DOHH2 (cell line): ENCODE results near the gene SGTA.

Experiments used
- H3F3A ChIP-seq: fragments of 200-600 bp; sonication (generic), shearing (Covaris generic); 2 replicates; pipeline ENCODE4 v1.6.0; 2016; ENCODE audit warnings: antibody characterized with exemption, mild to moderate bottlenecking; ENCODE audit not compliant: control insufficient read depth, insufficient read depth
- H3K27ac ChIP-seq: fragments of 200-600 bp; sonication (generic); 2 replicates; pipeline ENCODE4 v1.5.1; 2014; ENCODE audit warnings: low read depth, mild to moderate bottlenecking, low read length, moderate library complexity
- H3K27me3 ChIP-seq: fragments of 200-600 bp; sonication (generic); 2 replicates; pipeline ENCODE4 v1.6.1; 2014; ENCODE audit warnings: mild to moderate bottlenecking, low read length, mixed read lengths; ENCODE audit not compliant: control insufficient read depth
- H3K36me3 ChIP-seq: fragments of 200-600 bp; sonication (generic); 2 replicates; pipeline ENCODE4 v1.6.1; 2014; ENCODE audit warnings: mild to moderate bottlenecking, low read length, moderate library complexity, mixed read lengths; ENCODE audit not compliant: control insufficient read depth
- H3K4me1 ChIP-seq: fragments of 200-600 bp; sonication (generic); 2 replicates; pipeline ENCODE4 v1.6.1; 2014; ENCODE audit warnings: mild to moderate bottlenecking, low read length, mixed read lengths; ENCODE audit not compliant: control insufficient read depth
- H3K4me2 ChIP-seq: fragments of 200-600 bp; sonication (generic); 2 replicates; pipeline ENCODE4 v1.6.0; 2014; ENCODE audit warnings: mild to moderate bottlenecking, low read length, moderate library complexity
- H3K4me3 ChIP-seq: fragments of 200-600 bp; sonication (generic); 2 replicates; pipeline ENCODE4 v1.5.1; 2014; ENCODE audit warnings: mild to moderate bottlenecking, low read length, mixed read lengths
- H3K79me2 ChIP-seq: fragments of 200-600 bp; sonication (generic); 2 replicates; pipeline ENCODE4 v1.6.1; 2014; ENCODE audit warnings: mild to moderate bottlenecking, low read length, mixed read lengths; ENCODE audit not compliant: control insufficient read depth
- H3K9me2 ChIP-seq: fragments of 200-600 bp; sonication (generic); replicated peaks from 2 replicates; pipeline ENCODE4 v1.6.1; 2014; ENCODE audit warnings: mild to moderate bottlenecking, low read length, mixed read lengths; ENCODE audit not compliant: control insufficient read depth
- H3K9me3 ChIP-seq: fragments of 200-600 bp; sonication (generic); 2 replicates; pipeline ENCODE4 v1.6.1; 2014; ENCODE audit warnings: antibody characterized with exemption, low read length, mixed read lengths; ENCODE audit not compliant: control insufficient read depth, insufficient read depth
- H4K20me1 ChIP-seq: fragments of 200-600 bp; sonication (generic); 2 replicates; pipeline ENCODE4 v1.6.0; 2014; ENCODE audit warnings: low read depth, mild to moderate bottlenecking, antibody characterized with exemption, low read length, moderate library complexity; ENCODE audit not compliant: control insufficient read depth, insufficient read depth
- EZH2phosphoT487 ChIP-seq: fragments of 200-600 bp; sonication (generic); IDR thresholded peaks from 2 replicates; pipeline ENCODE4 v1.6.1; 2017; ENCODE audit warnings: borderline replicate concordance, mild to moderate bottlenecking, antibody characterized with exemption, low read length, moderate library complexity, mixed read lengths
- TF ChIP-seq, protein P1 (sequence below): fragments of 200-600 bp; sonication (generic); IDR thresholded peaks from one replicate; pipeline ENCODE4 v1.5.1; 2014; ENCODE audit warnings: antibody characterized with exemption, mild to moderate bottlenecking, low read depth, low read length; ENCODE audit not compliant: poor library complexity, severe bottlenecking

The SGTA gene

DNA sequence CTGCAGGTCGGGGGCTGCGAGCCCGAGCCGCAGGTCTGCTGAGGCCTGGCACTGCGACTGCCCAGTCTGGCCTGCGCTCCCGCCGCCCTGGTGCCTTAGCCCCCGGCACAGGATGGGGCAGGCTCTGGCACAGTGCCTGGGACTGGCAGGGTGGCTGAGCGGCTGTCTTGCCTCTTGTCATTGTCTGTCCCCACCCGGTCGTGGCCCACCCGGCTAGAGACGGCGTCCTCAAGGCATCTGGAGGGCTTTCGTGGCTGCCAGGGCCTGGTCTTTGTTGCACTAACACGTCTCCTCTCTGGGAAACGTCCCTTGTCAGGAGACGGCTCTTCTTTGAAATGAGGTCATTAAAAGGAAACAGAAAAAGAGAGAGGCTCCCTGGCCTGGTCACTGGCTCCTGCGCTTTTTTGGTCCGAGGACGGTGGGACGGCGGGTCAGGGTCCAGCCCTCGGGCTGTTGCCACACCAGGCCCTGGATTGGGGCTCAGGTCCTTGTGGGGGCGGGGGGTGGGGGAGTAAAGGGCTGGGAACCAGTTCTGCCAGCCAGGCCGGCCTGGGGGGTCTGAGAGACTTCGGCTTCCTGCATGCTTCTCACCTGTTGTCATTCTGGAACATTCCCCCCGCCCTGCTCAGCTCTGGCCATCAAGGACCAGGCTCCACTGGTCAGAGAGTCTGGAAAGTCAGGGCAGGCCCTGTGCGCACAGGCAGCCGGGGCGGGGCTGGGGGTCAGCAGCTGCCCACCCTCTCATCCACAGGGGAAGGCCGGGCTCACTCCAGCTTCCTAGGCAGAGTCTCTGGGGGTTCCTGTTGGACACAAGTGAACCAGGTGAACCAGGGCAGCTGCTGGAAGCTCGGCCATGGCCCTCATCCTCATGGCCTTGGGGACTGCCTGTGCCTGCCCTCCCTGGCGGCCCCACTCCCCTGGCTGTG lies 30.4 kb upstream of the SGTA start:
- Histone ChIP-seq H3K9me2 (no peaks in the 10 kb centered on the region), H4K20me1 (no peaks in the 10 kb centered on the region), H3K4me2 (no peak overlapping the region), H3F3A (no peaks in the 10 kb centered on the region; the same call in 1 of the 2 replicates), H3K27ac (no peak overlapping the region), H3K36me3 (peaks cover 54% of the 10 kb centered on the region), H3K79me2 (no peaks in the 10 kb centered on the region), H3K4me1 (no peaks in the 10 kb centered on the region), H3K27me3 (no peaks in the 10 kb centered on the region), H3K4me3 (no peak overlapping the region), H3K9me3 (no peaks in the 10 kb centered on the region)
- no peak for TF ChIP-seq EZH2phosphoT487
- TF ChIP-seq, protein P1, sequence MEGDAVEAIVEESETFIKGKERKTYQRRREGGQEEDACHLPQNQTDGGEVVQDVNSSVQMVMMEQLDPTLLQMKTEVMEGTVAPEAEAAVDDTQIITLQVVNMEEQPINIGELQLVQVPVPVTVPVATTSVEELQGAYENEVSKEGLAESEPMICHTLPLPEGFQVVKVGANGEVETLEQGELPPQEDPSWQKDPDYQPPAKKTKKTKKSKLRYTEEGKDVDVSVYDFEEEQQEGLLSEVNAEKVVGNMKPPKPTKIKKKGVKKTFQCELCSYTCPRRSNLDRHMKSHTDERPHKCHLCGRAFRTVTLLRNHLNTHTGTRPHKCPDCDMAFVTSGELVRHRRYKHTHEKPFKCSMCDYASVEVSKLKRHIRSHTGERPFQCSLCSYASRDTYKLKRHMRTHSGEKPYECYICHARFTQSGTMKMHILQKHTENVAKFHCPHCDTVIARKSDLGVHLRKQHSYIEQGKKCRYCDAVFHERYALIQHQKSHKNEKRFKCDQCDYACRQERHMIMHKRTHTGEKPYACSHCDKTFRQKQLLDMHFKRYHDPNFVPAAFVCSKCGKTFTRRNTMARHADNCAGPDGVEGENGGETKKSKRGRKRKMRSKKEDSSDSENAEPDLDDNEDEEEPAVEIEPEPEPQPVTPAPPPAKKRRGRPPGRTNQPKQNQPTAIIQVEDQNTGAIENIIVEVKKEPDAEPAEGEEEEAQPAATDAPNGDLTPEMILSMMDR: no peak

DNA sequence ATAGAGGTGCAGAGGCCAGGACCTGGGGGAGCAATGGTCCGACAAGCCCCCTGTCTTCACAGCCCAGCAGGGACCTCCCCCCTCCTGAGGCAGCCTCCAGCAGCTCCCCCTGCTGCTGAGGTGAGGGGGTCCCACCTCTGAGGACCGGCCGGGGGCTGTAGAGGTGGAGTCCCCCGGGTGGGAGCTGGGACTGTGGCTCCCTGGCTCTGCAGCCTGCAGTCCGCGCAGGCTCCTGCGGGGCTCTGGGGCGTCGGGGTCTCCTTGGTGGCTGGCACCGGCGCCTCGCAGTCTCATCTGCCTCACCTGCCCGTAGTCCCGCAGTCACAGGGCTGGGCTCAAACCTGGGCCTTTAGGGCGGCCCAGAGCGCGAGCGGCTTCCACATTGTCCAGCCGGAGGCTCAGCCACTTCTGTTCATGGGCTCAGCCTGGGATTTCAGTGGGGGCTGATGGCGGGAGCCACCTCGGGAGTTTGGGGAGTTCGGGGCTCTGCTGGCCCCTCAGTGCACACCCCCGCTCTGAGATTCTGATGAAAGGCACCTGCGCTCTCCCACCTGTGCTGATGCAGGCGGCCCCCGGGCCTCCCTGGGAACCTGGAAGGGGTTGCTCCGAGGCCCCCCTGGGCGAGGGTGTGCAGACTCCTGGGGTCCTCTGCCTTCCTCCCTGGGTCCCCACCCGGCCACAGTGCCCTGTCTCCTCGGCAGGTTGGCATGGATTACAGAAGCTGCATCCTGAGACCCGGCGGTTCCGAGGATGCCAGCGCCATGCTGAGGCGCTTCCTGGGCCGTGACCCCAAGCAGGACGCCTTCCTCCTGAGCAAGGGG lies 29.6 kb upstream of the SGTA start:
- no peaks in the 10 kb centered on the region for H3K9me2 ChIP-seq
- H3K4me1 ChIP-seq: no peaks in the 10 kb centered on the region
- H3K79me2 ChIP-seq: no peaks in the 10 kb centered on the region
- TF ChIP-seq, protein P1: no peak
- TF ChIP-seq EZH2phosphoT487: no peak
- no peaks in the 10 kb centered on the region for H3K9me3 ChIP-seq
- H3K27ac ChIP-seq: no peak overlapping the region
- H3K4me2 ChIP-seq: no peak overlapping the region
- H3K36me3 ChIP-seq: peaks cover 63% of the 10 kb centered on the region
- no peaks in the 10 kb centered on the region for H3K27me3 ChIP-seq
- H3F3A ChIP-seq: no peaks in the 10 kb centered on the region; the same call in 1 of the 2 replicates
- H4K20me1 ChIP-seq: no peaks in the 10 kb centered on the region
- H3K4me3 ChIP-seq: no peak overlapping the region

DNA sequence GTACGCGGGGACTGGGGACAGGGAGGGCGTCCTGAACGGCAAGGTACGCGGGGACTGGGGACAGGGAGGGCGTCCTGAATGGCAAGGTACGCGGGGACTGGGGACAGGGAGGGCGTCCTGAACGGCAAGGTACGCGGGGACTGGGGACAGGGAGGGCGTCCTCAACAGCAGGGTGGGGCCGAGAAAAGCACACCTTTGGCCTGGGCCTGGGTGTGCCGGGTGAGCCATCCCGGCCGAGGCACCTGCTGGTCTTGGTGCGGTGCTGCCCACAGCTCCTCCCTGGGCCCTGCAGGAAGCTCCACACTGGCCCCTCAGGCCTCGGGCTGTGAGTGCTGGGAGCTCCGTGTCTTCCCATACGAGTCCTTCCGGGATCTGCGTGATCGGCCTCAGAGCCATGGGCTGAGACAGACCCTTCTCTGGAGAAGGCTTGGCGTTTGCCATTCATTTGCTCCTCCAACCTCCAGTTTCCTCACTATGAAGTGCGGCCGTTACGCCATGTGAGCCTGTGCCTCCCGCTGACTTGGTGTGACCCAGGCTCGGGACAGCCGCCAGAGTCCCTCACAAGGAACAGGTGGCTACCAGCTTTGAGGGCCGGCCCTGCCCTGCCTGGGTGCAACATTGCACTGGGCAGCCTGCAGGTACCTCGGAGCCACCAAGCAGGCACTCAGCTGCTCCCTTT lies 28.8 kb upstream of the SGTA start:
- no peaks in the 10 kb centered on the region; the same call in 1 of the 2 replicates for H3F3A ChIP-seq
- no peak overlapping the region for H3K27ac ChIP-seq
- no peaks in the 10 kb centered on the region for H3K9me3 ChIP-seq
- no peak for TF ChIP-seq EZH2phosphoT487
- TF ChIP-seq, protein P1: no peak
- no peak overlapping the region for H3K4me2 ChIP-seq
- no peaks in the 10 kb centered on the region for H3K79me2 ChIP-seq
- no peaks in the 10 kb centered on the region for H3K27me3 ChIP-seq
- H3K4me3 ChIP-seq: no peak overlapping the region
- no peaks in the 10 kb centered on the region for H3K9me2 ChIP-seq
- peaks cover 70% of the 10 kb centered on the region for H3K36me3 ChIP-seq
- no peaks in the 10 kb centered on the region for H4K20me1 ChIP-seq
- H3K4me1 ChIP-seq: no peaks in the 10 kb centered on the region
